Dermis blood vessel endothelial cell (primary cell): Measurements from ENCODE around the gene DDX23. TPM values are rescaled to one million over a fixed set of nuclear protein-coding genes. Genes with fewer than 3 reads are reported as not detected.

ENCODE experiments used
- DNase-seq: peaks from one replicate; pipeline ENCODE4 v3.0.0; 2010
- total RNA-seq: library from RNA; depleted of rRNA; stranded (reverse); fragments of >200 nt; gene quantifications from 2 replicates; pipeline ENCODE4 v1.2.3, GENCODE V29; 2014

DDX23 gene
- total RNA-seq, 1 donor from 2014 or later = 115 TPM

GRCh38 chr12:48795550-48796455 is 56.2 kb downstream of the DDX23 start:
- DNase-seq = peak; percentile 87

- no peak for DNase-seq
These were observed 57.1 kb downstream of the DDX23 start for GRCh38 chr12:48794870-48795269.

- DNase-seq = no peak
These were observed 58.3 kb downstream of the DDX23 start for GRCh38 chr12:48793696-48794095.

- DNase-seq = no peak
These were observed 62.1 kb downstream of the DDX23 start for GRCh38 chr12:48789858-48790326.

GRCh38 chr12:48788854-48789775 is 62.8 kb downstream of the DDX23 start, which contains the start of gene ADCY6:
TSS of gene ADCY6 (minus strand) at chr12:48789089. CDS start at chr12:48783434, 5,655 bp downstream.
- DNase-seq = peak; percentile 84

- DNase-seq = peak; percentile 31
These were observed 63.5 kb downstream of the DDX23 start for GRCh38 chr12:48788524-48788853.

GRCh38 chr12:48787791-48788523 is 64.0 kb downstream of the DDX23 start:
- peak; percentile 6 for DNase-seq

GRCh38 chr12:48786591-48787544 is 65.1 kb downstream of the DDX23 start:
- DNase-seq = no peak

- no peak for DNase-seq
These were observed 68.5 kb downstream of the DDX23 start for GRCh38 chr12:48783432-48783831.

- DNase-seq = no peak
These were observed 69.2 kb downstream of the DDX23 start for GRCh38 chr12:48782457-48783395.

- no peak for DNase-seq
These were observed 70.1 kb downstream of the DDX23 start for GRCh38 chr12:48781750-48782456.

GRCh38 chr12:48780381-48781025 is 71.5 kb downstream of the DDX23 start:
- no peak for DNase-seq

GRCh38 chr12:48779869-48780268 is 72.1 kb downstream of the DDX23 start:
- DNase-seq = peak; percentile 85

Other genes with a start within 250 kb of the DDX23 start
- 55.8 and 63.0 TPM in 2 replicates for gene KANSL2, start 169.9 kb downstream of the DDX23 start, total RNA-seq
- 25.9 and 28.3 TPM in 2 replicates for gene CCNT1, start 135.5 kb downstream of the DDX23 start, total RNA-seq
- 39.0 and 43.3 TPM in 2 replicates for gene ADCY6, start 63.1 kb downstream of the DDX23 start, total RNA-seq
- 16.3 and 20.0 TPM in 2 replicates for gene CACNB3, start 33.7 kb downstream of the DDX23 start, total RNA-seq
- 3.4 and 10.9 TPM in 2 replicates for gene RND1, start 13.7 kb upstream of the DDX23 start, total RNA-seq
- gene FKBP11, start 73.3 kb upstream of the DDX23 start, total RNA-seq = 11.6 and 16.4 TPM in 2 replicates
- 46.1 and 61.5 TPM in 2 replicates for gene ARF3, start 105.3 kb upstream of the DDX23 start, total RNA-seq
- 0.05 TPM in 1 of 2 replicates, not detected in the other for gene WNT10B, start 119.6 kb upstream of the DDX23 start, total RNA-seq
- not detected in 2 replicates for gene WNT1, start 126.2 kb upstream of the DDX23 start, total RNA-seq
- under 0.01 and 0.19 TPM in 2 replicates for gene DDN, start 147.2 kb upstream of the DDX23 start, total RNA-seq
- gene PRKAG1, start 166.6 kb upstream of the DDX23 start, total RNA-seq = 40.3 and 48.2 TPM in 2 replicates
- 41.2 and 99.0 TPM in 2 replicates for gene KMT2D, start 208.6 kb upstream of the DDX23 start, total RNA-seq
- 1.2 and 2.0 TPM in 2 replicates for gene RHEBL1, start 217.8 kb upstream of the DDX23 start, total RNA-seq
- gene DHH, start 242.6 kb upstream of the DDX23 start, total RNA-seq = 1.2 and 3.7 TPM in 2 replicates